GM18951 (cell line): ENCODE data around the gene LRP1.

Experiments used
- POLR2A ChIP-seq: IDR thresholded peaks from 4 replicates; pipeline ENCODE4 v1.6.1; 2011; ENCODE audit warnings: mild to moderate bottlenecking; ENCODE audit not compliant: insufficient read length, insufficient read depth; ENCODE audit errors: extremely low read depth
- in situ Hi-C: fragments of 300-500 bp; cut with MboI; formaldehyde crosslinking; loops from one replicate; pipeline ENCODE4 v1.12.0; 2022; ENCODE audit warnings: low sequenced_read_pairs, mixed read lengths, inconsistent platforms; ENCODE audit not compliant: unreplicated experiment

Gene LRP1

GRCh38 chr12:57238854-57239554 lies 110.7 kb downstream of the LRP1 start:
- TF ChIP-seq POLR2A = peak; percentile 18
- in situ Hi-C loops = no loop called here

DNA sequence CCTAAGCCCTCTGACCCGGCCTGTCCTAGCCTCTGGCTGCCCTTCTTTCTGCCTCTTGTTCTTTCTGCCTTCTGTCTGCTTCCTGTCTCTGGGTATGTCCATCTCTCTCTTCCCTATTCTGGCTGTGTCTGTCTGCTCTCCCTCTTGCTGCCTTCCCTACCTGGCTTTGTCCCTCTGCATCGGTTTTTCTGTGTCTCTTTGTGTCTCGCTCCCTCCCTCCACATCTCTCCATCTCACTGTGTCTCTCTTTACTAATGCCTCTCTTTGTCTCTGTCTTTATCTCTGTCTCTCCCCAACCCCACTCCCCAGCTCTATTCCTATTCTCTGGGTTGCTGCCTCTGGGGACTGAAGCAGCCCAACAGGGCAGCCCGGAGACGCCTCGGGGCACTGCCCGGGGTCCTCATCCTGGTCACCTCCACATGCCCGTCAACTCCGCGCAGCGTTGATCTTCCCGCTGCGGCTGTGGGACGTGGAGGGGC lies 111.3 kb downstream of the LRP1 start:
- in situ Hi-C loops = no loop called here
- TF ChIP-seq POLR2A = no peak

DNA sequence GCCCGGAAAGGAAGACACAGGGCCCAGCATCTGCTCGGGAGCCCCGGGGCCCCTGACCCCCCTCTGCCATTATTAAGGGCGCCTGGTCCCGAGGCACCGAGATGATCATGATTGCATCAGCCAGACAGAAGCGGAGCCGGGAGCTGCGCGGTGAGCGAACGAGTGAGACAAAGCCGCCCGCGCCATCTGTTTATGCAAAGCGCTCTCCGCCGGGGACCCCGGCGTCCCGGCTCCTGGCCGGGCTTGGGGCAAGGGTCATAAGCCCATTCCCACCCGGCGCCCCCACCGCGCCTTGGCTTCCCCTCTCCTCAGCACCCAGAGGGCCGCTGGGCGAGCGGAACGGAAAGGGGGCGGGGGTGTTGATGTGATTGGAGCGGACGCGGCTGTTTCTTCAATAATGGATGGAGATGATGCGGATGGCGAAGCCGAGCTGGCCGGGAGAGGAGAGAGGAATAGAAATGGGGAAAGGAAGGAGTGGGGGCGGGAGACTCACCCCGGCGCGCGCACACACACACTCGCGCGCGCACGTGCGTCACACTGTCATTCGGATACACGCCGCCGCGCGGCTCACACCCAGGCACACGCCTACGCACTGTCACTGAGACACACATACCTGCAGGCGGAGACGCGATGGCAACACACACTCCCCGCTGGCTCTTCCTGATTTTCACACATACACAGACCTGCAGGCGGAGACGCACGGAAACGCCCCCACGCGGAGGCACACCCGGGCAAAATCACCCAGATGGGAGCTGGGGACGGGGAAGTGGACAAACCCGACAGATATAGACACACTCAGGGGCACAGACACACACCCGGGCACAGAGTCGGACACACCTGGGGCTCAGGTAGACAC lies 112.0 kb downstream of the LRP1 start:
- peak; percentile 36 for TF ChIP-seq POLR2A
- in situ Hi-C loops = no loop called here

DNA sequence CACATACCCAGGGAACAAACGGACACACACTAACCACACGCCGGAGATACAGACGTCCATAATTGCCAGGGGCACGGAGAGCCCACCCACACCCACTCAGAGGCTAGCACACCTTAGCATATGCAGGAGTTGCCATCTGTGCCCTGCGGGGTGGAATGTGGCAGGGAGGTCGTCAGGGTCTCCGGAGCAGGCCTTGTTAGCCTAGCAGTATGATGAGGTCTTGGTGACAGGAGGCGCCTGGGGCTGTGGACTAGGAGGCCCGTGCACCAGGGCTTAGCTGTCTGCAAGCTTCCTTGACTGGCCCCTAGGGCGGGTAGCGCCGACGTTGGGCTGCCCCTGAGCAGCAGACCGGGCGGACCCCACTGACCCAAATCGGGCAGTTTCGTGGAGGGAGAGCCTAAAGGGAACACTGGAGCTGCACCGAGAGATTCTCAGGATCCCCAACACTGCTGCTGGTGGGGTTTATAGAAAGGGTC lies 112.7 kb downstream of the LRP1 start:
- no peak for TF ChIP-seq POLR2A
- in situ Hi-C loops = no loop called here

DNA sequence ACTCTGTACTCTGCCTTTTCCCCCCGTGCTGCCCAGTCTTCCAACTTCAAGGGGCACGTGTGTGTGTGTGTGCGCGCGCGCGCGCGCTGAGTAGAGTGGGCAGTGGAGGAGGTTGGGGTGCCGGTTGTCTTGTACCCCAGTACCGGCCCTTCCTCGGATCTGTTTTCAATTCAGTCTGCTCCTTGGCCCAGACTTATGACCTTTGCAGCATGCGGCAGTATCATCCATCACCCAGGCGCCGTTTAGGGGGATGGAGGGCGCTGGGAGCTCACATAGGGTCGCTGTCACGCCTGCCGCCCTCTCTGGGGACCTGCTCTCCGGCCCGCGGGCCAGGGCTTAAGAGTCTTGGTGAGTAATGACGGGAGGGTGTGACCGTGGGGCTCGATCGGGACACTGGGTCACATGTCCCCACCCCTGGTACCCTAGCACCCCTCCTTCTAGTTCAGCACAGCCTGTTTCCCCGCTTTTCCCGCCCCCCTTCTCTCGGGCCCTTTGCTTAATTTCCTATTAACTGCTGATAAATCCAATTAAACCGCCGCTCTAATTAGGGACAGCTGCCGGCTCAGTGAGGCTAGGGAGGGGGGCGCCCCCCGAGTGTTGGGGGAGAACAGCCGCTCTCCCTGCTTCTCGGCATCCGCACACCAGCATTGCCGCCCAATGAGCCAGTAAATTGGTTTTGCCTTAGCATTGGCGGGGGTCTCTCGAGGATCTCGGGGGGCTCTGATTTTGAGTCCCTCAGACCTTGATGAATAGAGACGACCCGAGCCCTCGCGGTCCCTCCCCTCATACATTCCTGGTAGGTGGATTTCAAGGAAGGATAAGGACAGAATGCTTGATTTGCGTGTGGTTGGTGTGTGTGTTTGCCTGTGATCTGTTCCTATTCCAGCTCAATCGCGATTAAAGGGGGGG lies 113.4 kb downstream of the LRP1 start:
- in situ Hi-C loops = no loop called here
- TF ChIP-seq POLR2A = no peak

DNA sequence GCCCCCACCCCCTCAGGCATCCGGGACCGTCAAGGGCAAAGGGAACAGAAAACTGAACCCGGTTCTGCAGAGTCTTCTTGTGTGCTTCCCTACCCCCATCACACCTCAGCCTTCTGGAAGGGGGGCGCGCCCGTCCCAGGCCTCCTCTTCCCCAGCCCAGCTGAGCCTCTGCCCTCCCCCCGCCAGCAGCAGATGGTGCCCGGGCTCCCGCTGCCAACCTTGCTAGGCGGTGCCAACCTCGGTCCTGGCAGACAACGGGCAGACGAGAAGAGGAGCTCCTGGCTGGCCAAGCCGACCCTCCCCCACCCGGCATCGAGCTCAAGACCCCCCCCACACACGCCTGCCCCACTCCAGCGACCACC lies 114.0 kb downstream of the LRP1 start:
- in situ Hi-C loops = no loop called here
- TF ChIP-seq POLR2A = no peak

- in situ Hi-C loops = no loop called here
- peak; percentile 43 for TF ChIP-seq POLR2A
These were observed 114.6 kb downstream of the LRP1 start for GRCh38 chr12:57242691-57243454.

- in situ Hi-C loops = no loop called here
- no peak for TF ChIP-seq POLR2A
These were observed 115.4 kb downstream of the LRP1 start for GRCh38 chr12:57243521-57244311.

DNA sequence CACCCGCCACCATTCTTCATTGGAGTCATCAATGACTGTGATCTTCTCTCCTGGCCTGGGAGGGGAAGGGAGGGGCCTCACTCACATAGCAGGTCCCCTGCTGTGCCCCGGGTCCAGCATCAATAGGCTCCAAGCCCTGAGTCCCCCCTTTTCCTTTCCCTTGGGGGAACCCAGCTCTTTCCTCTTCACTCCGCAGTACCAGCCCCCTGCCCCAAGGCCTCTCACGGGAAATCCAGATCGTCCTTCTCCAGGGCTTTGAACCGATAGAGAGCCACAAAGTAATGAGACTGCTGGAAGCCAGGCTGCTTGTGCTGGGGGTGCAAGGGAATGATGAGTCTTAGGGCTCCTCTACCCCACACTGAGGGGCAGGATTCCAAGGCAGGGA lies 116.0 kb downstream of the LRP1 start:
- no peak for TF ChIP-seq POLR2A
- in situ Hi-C loops = no loop called here

- in situ Hi-C loops = no loop called here
- TF ChIP-seq POLR2A = no peak
These were observed 118.8 kb downstream of the LRP1 start for GRCh38 chr12:57247041-57247440.

DNA sequence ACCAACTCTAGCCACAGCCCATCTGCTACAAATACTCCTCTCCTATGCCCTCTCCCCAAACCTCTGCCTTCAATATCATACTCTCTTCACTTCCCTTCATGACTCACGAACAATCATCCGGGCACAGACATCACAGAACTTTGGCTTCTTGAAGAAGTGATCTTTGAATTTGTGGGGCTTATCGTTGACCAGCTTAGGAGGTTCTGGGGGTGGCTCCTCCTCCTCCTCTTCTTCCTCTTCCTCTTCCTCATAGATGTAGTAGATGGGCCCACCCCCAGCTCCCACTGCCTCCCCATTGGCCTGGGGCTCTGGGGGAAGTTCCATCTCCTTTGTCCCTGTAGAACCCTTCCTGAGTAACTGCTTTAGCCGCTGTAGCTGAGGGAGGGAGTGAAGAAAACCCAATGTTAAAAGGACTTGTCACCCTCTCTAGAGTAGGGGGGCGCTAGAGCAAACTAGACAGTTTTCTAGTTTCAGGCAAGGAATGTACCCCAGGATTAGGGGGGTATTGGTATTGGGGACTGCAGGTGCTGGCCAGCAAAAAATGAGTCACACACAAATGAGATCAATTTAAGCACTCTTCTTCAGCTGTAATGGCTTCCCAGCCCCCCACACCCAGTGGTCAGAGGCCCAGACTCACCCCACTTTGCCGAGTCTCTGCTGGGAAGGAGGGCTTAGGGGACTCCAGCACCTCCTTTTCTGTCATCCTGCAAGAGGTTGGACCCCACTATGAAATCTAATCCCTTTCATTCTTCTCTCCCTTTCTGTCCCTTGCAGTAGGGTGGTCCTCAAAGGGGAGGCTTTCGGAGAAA lies 120.9 kb downstream of the LRP1 start:
- in situ Hi-C loops = no loop called here

DNA sequence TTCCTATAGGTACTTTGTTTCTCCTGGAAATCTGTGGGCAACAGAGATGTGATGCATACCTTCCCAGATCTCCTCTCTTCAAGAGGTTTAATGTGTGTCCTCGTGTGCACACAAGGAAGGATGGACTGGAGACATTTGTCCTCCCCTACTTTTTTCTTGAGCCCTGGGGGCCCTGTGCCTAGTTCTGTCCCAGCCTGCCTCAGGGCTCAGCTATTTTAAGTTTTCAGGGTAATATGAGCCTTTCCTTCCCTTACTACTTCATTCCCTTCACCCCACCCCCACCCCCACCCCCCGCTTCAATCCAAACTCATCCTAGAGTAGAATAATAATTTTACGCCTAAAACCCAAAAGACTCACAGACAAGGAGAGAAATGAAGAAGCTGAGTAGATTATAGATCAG lies 122.3 kb downstream of the LRP1 start:
- no peak for TF ChIP-seq POLR2A
- in situ Hi-C loops = no loop called here

More for the DNA sequence above, 120.9 kb downstream of the LRP1 start:
- no peak for TF ChIP-seq POLR2A
